GM23338 (cell line): ENCODE results near the gene RSL24D1. TPM values are rescaled to one million over a fixed set of nuclear protein-coding genes. Genes with fewer than 3 reads are reported as not detected.

ENCODE experiments used
- ATAC-seq: fragments of 200-7000 bp; cut with Tn5 transposase; 3 replicates; pipeline ENCODE4 v1.9.1; 2020
- DNase-seq: peaks from one replicate; pipeline ENCODE4 v3.0.0-alpha.2; 2015; ENCODE audit warnings: low spot score
- H2AFZ ChIP-seq: fragments of 200-600 bp; sonication (generic); 2 replicates; pipeline ENCODE4 v1.8.0; 2016; ENCODE audit warnings: antibody characterized with exemption, mild to moderate bottlenecking, moderate library complexity
- H3F3A ChIP-seq: fragments of 200-600 bp; sonication (generic); replicated peaks from 2 replicates; pipeline ENCODE4 v1.8.0; 2017; ENCODE audit warnings: antibody characterized with exemption, mixed run types, low read depth
- H3K27ac ChIP-seq: fragments of 200-600 bp; sonication (generic); 2 replicates; pipeline ENCODE4 v1.6.1; 2016; ENCODE audit warnings: low read depth
- H3K27me3 ChIP-seq: fragments of 200-600 bp; sonication (generic); 2 replicates; pipeline ENCODE4 v1.8.0; 2016; ENCODE audit warnings: mild to moderate bottlenecking, mixed run types, moderate library complexity; ENCODE audit not compliant: insufficient read depth
- H3K36me3 ChIP-seq: fragments of 200-600 bp; sonication (generic); 2 replicates; pipeline ENCODE4 v1.8.0; 2016; ENCODE audit warnings: mild to moderate bottlenecking; ENCODE audit not compliant: insufficient read depth
- H3K4me1 ChIP-seq: fragments of 200-600 bp; sonication (generic); 2 replicates; pipeline ENCODE4 v1.8.0; 2016; ENCODE audit warnings: mild to moderate bottlenecking, moderate library complexity; ENCODE audit not compliant: insufficient read depth
- H3K4me2 ChIP-seq: fragments of 200-600 bp; sonication (generic); 2 replicates; pipeline ENCODE4 v1.7.1; 2017; ENCODE audit warnings: mixed run types
- H3K4me3 ChIP-seq: fragments of 200-600 bp; sonication (generic); 2 replicates; pipeline ENCODE4 v1.6.1; 2016; ENCODE audit warnings: mixed run types
- H3K79me2 ChIP-seq: fragments of 200-600 bp; sonication (generic); replicated peaks from 2 replicates; pipeline ENCODE4 v1.8.0; 2017; ENCODE audit warnings: mild to moderate bottlenecking; ENCODE audit not compliant: insufficient read depth
- H3K9me2 ChIP-seq: fragments of 200-600 bp; sonication (generic); 2 replicates; pipeline ENCODE4 v1.8.0; 2017; ENCODE audit not compliant: insufficient read depth
- H4K20me1 ChIP-seq: fragments of 200-600 bp; sonication (generic); replicated peaks from 2 replicates; pipeline ENCODE4 v1.8.0; 2017; ENCODE audit warnings: mild to moderate bottlenecking; ENCODE audit not compliant: insufficient read depth
- H3K27ac Mint-ChIP-seq: 2 replicates; pipeline ENCODE4 v1.8.0; 2020; ENCODE audit warnings: inconsistent platforms, mild to moderate bottlenecking, moderate library complexity, mixed read lengths
- H3K27me3 Mint-ChIP-seq: 3 replicates; pipeline ENCODE4 v1.8.0; 2022; ENCODE audit warnings: low read depth, mild to moderate bottlenecking, moderate library complexity, mixed read lengths, inconsistent platforms; ENCODE audit not compliant: insufficient read depth, poor library complexity
- H3K36me3 Mint-ChIP-seq: 3 replicates; pipeline ENCODE4 v1.8.0; 2021; ENCODE audit warnings: low read depth, mild to moderate bottlenecking, inconsistent platforms, moderate library complexity, mixed read lengths
- H3K4me1 Mint-ChIP-seq: 3 replicates; pipeline ENCODE4 v1.8.0; 2020; ENCODE audit warnings: mild to moderate bottlenecking, inconsistent platforms, mixed read lengths
- H3K4me3 Mint-ChIP-seq: 3 replicates; pipeline ENCODE4 v1.8.0; 2021; ENCODE audit warnings: moderate library complexity, mild to moderate bottlenecking, inconsistent platforms, mixed read lengths
- H3K9me3 Mint-ChIP-seq: 3 replicates; pipeline ENCODE4 v1.8.0; 2020; ENCODE audit warnings: moderate library complexity, mild to moderate bottlenecking, inconsistent platforms, mixed read lengths
- CTCF ChIP-seq, 2 experiments: fragments of 200-600 bp in 1 of 2; sonication (generic) in 1 of 2; conservative IDR thresholded peaks; 2 replicates each; pipeline versions ENCODE4 v1.5.1 to v1.6.1; 2016 to 2017; ENCODE audit warnings: antibody characterized with exemption in 2 of 2, low read depth in 2 of 2, mild to moderate bottlenecking in 2 of 2, moderate library complexity in 1 of 2
- EZH2 ChIP-seq: fragments of 200-600 bp; sonication (generic); IDR thresholded peaks from one replicate; pipeline ENCODE4 v1.8.0; 2017; ENCODE audit warnings: antibody characterized with exemption, mild to moderate bottlenecking, low read depth; ENCODE audit not compliant: unreplicated experiment
- POLR2AphosphoS5 ChIP-seq: IDR thresholded peaks from 2 replicates; pipeline ENCODE4 v1.6.1; 2016; ENCODE audit warnings: antibody characterized with exemption, low read depth
- REST ChIP-seq: IDR thresholded peaks from one replicate; pipeline ENCODE4 v1.6.1; 2018; ENCODE audit warnings: antibody characterized with exemption; ENCODE audit not compliant: unreplicated experiment
- STAT1 ChIP-seq: IDR thresholded peaks from one replicate; pipeline ENCODE4 v1.6.1; 2016; ENCODE audit warnings: antibody characterized with exemption; ENCODE audit not compliant: unreplicated experiment
- ZNF462 ChIP-seq: fragments of 250-450 bp; sonication (Bioruptor Pico); IDR thresholded peaks from 2 replicates; pipeline ENCODE4 v1.5.0; 2020; ENCODE audit warnings: mild to moderate bottlenecking, moderate library complexity
- polyA plus RNA-seq: library from polyadenylated mRNA; unstranded; fragments of >200 nt; fragmentation: Nextera tagmentation; extraction: Ambion mirVana; gene quantifications from 2 replicates; pipeline ENCODE4 v1.2.1, GENCODE V29; 2016
- total RNA-seq: library from RNA; depleted of rRNA; stranded (reverse); fragments of >200 nt; shearing (Covaris generic); gene quantifications from 2 replicates; pipeline ENCODE4 v1.2.3, GENCODE V29; 2014
- TF ChIP-seq, protein P1 (sequence below): IDR thresholded peaks from 2 replicates; pipeline ENCODE4 v1.6.1; 2016; ENCODE audit warnings: antibody characterized with exemption

Gene RSL24D1
- total and polyA plus RNA-seq, 2 experiments from 2014 or later = 125 to 201 TPM

GRCh38 chr15:55238877-55239276 lies 42.1 kb upstream of the RSL24D1 start (continued):
- TF ChIP-seq REST = no peak
- no peak for TF ChIP-seq EZH2
- TF ChIP-seq ZNF462 (CRISPR knock-in tag) = no peak

- Histone ChIP-seq H3F3A (no peaks in the 10 kb centered on the region), H3K79me2 (no peaks in the 10 kb centered on the region), H3K36me3 (no peaks in the 10 kb centered on the region), H3K27ac (no peak overlapping the region), H2AFZ (no peak overlapping the region), H3K4me3 (no peak overlapping the region), H4K20me1 (no peaks in the 10 kb centered on the region), H3K4me1 (0 out of 2 replicates have a peak, but pooled peaks cover 3% of the 10 kb centered on the region), H3K9me2 (no peaks in the 10 kb centered on the region), H3K4me2 (no peak overlapping the region), H3K27me3 (no peaks in the 10 kb centered on the region)
- Mint-ChIP-seq H3K27me3 (no peaks in the 10 kb centered on the region), H3K4me3 (no peak overlapping the region), H3K4me1 (no peaks in the 10 kb centered on the region; the same call in 2 of the 3 replicates), H3K27ac (no peak overlapping the region), H3K9me3 (no peaks in the 10 kb centered on the region), H3K36me3 (no peaks in the 10 kb centered on the region)
- DNase-seq (no peak), ATAC-seq (no peak)
- TF ChIP-seq STAT1 = no peak
- TF ChIP-seq, protein P1, sequence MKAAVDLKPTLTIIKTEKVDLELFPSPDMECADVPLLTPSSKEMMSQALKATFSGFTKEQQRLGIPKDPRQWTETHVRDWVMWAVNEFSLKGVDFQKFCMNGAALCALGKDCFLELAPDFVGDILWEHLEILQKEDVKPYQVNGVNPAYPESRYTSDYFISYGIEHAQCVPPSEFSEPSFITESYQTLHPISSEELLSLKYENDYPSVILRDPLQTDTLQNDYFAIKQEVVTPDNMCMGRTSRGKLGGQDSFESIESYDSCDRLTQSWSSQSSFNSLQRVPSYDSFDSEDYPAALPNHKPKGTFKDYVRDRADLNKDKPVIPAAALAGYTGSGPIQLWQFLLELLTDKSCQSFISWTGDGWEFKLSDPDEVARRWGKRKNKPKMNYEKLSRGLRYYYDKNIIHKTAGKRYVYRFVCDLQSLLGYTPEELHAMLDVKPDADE = no peak
- no peak for TF ChIP-seq EZH2
- TF ChIP-seq CTCF (conservative IDR thresholded peaks at IDR 0.05; ENCODE audit: low read depth in 2 of 2) = no peak
- TF ChIP-seq POLR2AphosphoS5 = no peak
Measured at GRCh38 chr15:55237219-55238130, 40.7 kb upstream of the RSL24D1 start.
